ENCODE measurements around the gene GREM2.

Gene GREM2

DNA sequence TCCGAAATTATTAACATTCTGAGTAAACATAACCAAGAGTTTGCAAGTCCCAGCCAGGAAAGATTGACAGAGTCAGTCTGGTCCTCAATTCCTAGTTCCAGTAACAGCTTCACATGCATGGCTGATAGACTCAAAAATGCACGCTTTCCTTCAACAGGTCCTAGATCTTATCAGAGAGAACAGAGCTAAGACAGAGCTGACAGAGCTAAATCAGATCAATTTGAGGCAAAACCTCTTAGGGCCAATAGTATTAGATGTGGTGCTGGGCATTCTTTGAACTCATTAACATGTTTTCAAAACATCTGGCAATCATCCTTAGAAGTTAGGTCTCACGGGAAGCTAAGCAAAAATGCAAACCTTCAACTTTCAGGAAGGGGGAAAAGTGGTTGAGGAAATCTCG is 114.0 kb downstream of the GREM2 start:
- TF ChIP-seq TAF1 (IDR thresholded peaks at IDR 0.05; ENCODE audit: low read depth), result no peak
- TF ChIP-seq EGR1 (IDR thresholded peaks at IDR 0.05), result no peak
- TF ChIP-seq RAD21 (IDR thresholded peaks at IDR 0.05; ENCODE audit: low read depth), result no peak
- TF ChIP-seq CEBPB (IDR thresholded peaks at IDR 0.05), result no peak
- no peak for TF ChIP-seq CREB1 (IDR thresholded peaks at IDR 0.05; ENCODE audit: low read depth)
- no peak for TF ChIP-seq FOXM1 (IDR thresholded peaks at IDR 0.05; ENCODE audit: borderline replicate concordance, low read depth)
- TF ChIP-seq TEAD4 (IDR thresholded peaks at IDR 0.05), result no peak
- TF ChIP-seq EP300 (IDR thresholded peaks at IDR 0.05; ENCODE audit: borderline replicate concordance), result no peak

DNA sequence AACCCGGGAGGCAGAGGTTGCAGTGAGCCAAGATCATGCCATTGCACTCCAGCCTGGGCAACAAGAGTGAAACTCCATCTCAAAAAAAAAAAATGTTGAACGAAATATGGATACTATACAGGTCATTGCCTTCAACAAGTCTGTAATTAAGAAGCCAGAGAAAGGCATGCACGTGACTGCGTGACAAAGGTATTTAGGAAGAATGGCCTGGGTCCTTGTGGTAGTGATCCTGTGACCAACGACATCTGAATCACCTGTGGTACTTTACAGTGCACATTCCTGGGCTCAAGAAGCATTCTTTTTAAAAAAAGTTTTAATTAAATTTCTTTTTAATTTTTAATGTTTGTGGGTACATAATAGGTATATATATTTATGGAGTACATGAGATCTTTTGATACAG is 115.0 kb downstream of the GREM2 start:
- TF ChIP-seq ZBTB7A (IDR thresholded peaks at IDR 0.05; ENCODE audit: low read depth), result no peak
- TF ChIP-seq, protein P1, sequence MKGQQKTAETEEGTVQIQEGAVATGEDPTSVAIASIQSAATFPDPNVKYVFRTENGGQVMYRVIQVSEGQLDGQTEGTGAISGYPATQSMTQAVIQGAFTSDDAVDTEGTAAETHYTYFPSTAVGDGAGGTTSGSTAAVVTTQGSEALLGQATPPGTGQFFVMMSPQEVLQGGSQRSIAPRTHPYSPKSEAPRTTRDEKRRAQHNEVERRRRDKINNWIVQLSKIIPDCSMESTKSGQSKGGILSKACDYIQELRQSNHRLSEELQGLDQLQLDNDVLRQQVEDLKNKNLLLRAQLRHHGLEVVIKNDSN (IDR thresholded peaks at IDR 0.05), result no peak
- TF ChIP-seq FOXM1 (IDR thresholded peaks at IDR 0.05; ENCODE audit: borderline replicate concordance, low read depth), result no peak
- TF ChIP-seq, protein P2, sequence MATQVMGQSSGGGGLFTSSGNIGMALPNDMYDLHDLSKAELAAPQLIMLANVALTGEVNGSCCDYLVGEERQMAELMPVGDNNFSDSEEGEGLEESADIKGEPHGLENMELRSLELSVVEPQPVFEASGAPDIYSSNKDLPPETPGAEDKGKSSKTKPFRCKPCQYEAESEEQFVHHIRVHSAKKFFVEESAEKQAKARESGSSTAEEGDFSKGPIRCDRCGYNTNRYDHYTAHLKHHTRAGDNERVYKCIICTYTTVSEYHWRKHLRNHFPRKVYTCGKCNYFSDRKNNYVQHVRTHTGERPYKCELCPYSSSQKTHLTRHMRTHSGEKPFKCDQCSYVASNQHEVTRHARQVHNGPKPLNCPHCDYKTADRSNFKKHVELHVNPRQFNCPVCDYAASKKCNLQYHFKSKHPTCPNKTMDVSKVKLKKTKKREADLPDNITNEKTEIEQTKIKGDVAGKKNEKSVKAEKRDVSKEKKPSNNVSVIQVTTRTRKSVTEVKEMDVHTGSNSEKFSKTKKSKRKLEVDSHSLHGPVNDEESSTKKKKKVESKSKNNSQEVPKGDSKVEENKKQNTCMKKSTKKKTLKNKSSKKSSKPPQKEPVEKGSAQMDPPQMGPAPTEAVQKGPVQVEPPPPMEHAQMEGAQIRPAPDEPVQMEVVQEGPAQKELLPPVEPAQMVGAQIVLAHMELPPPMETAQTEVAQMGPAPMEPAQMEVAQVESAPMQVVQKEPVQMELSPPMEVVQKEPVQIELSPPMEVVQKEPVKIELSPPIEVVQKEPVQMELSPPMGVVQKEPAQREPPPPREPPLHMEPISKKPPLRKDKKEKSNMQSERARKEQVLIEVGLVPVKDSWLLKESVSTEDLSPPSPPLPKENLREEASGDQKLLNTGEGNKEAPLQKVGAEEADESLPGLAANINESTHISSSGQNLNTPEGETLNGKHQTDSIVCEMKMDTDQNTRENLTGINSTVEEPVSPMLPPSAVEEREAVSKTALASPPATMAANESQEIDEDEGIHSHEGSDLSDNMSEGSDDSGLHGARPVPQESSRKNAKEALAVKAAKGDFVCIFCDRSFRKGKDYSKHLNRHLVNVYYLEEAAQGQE (IDR thresholded peaks at IDR 0.05; ENCODE audit: low read depth), result no peak
- no peak for TF ChIP-seq CREB1 (IDR thresholded peaks at IDR 0.05; ENCODE audit: low read depth)
- TF ChIP-seq, protein P3, sequence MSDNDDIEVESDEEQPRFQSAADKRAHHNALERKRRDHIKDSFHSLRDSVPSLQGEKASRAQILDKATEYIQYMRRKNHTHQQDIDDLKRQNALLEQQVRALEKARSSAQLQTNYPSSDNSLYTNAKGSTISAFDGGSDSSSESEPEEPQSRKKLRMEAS (IDR thresholded peaks at IDR 0.05), result no peak
- TF ChIP-seq NFIC (IDR thresholded peaks at IDR 0.05), result no peak
- TF ChIP-seq YY1 (IDR thresholded peaks at IDR 0.05; ENCODE audit: low read depth), result no peak
- no peak for TF ChIP-seq TEAD4 (IDR thresholded peaks at IDR 0.05)
- TF ChIP-seq RAD21 (IDR thresholded peaks at IDR 0.05; ENCODE audit: low read depth), result no peak
- TF ChIP-seq TAF1 (IDR thresholded peaks at IDR 0.05; ENCODE audit: low read depth), result no peak
- no peak for TF ChIP-seq EGR1 (IDR thresholded peaks at IDR 0.05)
- no peak for TF ChIP-seq TCF12 (IDR thresholded peaks at IDR 0.05; ENCODE audit: low read depth)
- no peak for TF ChIP-seq EP300 (IDR thresholded peaks at IDR 0.05; ENCODE audit: borderline replicate concordance)
- TF ChIP-seq CEBPB (IDR thresholded peaks at IDR 0.05), result no peak

DNA sequence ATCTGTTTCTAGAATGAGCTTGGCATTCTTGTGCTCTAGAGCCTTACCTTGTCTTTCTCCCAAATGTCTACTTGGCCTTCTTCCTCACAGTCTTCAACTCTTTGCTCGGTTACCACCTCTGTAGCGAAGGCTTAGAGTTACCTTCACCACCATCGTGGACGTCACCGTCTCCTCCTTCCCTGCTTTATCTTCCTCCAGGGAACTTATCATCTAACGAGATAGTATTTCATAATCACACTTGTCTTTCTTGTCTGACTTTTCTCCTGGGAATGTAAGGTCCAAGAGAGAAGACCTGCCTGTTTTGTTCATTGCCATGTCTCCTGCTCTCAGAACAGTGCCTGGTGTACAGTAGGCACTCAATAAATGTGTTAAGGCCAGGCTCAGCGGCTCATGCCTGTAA is 115.6 kb downstream of the GREM2 start:
- no peak for TF ChIP-seq TAF1 (IDR thresholded peaks at IDR 0.05; ENCODE audit: low read depth)
- TF ChIP-seq, protein P2 (IDR thresholded peaks at IDR 0.05; ENCODE audit: low read depth), result no peak
- TF ChIP-seq RAD21 (IDR thresholded peaks at IDR 0.05; ENCODE audit: low read depth), result no peak
- TF ChIP-seq, protein P1 (IDR thresholded peaks at IDR 0.05), result no peak
- TF ChIP-seq EGR1 (IDR thresholded peaks at IDR 0.05), result no peak
- TF ChIP-seq TEAD4 (IDR thresholded peaks at IDR 0.05), result no peak
- no peak for TF ChIP-seq YY1 (IDR thresholded peaks at IDR 0.05; ENCODE audit: low read depth)
- no peak for TF ChIP-seq TCF12 (IDR thresholded peaks at IDR 0.05; ENCODE audit: low read depth)
- no peak for TF ChIP-seq ZBTB7A (IDR thresholded peaks at IDR 0.05; ENCODE audit: low read depth)
- TF ChIP-seq NFIC (IDR thresholded peaks at IDR 0.05), result no peak
- no peak for TF ChIP-seq CEBPB (IDR thresholded peaks at IDR 0.05)
- TF ChIP-seq EP300 (IDR thresholded peaks at IDR 0.05; ENCODE audit: borderline replicate concordance), result no peak
- no peak for TF ChIP-seq FOXM1 (IDR thresholded peaks at IDR 0.05; ENCODE audit: borderline replicate concordance, low read depth)
- no peak for TF ChIP-seq CREB1 (IDR thresholded peaks at IDR 0.05; ENCODE audit: low read depth)
- TF ChIP-seq, protein P3 (IDR thresholded peaks at IDR 0.05), result no peak

DNA sequence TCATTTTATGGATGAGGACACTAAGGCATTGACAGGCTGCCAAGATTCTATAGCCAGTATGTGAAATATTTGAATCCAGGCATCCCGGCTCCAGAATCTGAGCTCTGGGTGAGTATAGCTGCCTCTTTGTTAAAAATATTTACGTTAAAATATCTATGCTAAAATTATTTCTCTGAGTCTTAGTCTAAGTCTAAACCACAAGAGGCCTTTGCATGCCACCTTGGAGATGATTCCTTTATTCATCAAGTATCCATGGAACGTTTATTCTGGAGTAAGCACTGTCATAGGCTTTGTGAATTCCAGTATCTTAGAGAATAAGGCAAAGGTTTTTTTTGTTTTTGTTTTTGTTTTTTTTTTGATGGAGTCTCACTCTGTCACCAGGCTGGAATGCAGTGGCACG is 116.4 kb downstream of the GREM2 start:
- TF ChIP-seq NFIC (IDR thresholded peaks at IDR 0.05) (no peak), ZBTB7A (IDR thresholded peaks at IDR 0.05; ENCODE audit: low read depth) (no peak), FOXM1 (IDR thresholded peaks at IDR 0.05; ENCODE audit: borderline replicate concordance, low read depth) (no peak), EGR1 (IDR thresholded peaks at IDR 0.05) (no peak), TEAD4 (IDR thresholded peaks at IDR 0.05) (no peak), RAD21 (IDR thresholded peaks at IDR 0.05; ENCODE audit: low read depth) (no peak), CREB1 (IDR thresholded peaks at IDR 0.05; ENCODE audit: low read depth) (no peak)
- TF ChIP-seq, protein P1 (IDR thresholded peaks at IDR 0.05), result no peak
- TF ChIP-seq, protein P3 (IDR thresholded peaks at IDR 0.05), result no peak

DNA sequence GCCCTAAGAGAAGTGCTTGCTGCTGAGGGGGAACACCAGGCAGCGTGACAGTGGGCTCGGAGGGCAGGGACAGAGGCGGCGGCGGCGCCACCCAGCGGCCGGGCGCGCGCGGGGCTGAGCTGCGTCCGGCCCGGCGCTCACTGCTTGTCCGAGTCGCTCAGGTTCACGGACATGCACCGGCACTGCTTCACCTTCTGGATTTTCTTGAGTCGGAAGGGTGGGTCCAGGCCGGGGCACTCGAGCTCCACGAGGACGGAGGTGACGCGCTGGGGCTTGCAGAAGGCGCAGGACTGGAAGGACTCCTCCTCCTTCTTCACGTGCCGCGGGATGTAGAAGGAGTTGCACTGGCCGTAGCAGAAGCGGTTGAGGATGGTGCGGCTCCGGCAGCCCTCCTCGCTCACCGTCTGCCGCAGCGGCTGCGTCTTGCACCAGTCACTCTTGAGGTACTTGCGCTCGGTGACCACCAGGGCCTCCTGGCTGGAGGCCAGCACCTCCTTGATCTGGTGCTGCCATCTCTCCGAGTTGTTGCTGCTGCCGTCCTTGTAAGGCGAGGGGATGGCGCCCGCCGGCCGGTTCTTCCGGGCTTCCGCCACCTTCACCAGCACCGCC is 119.0 kb downstream of the GREM2 start:
- TF ChIP-seq TEAD4 (IDR thresholded peaks at IDR 0.05) (no peak), YY1 (IDR thresholded peaks at IDR 0.05; ENCODE audit: low read depth) (no peak), FOXM1 (IDR thresholded peaks at IDR 0.05; ENCODE audit: borderline replicate concordance, low read depth) (no peak)
- TF ChIP-seq, protein P2 (IDR thresholded peaks at IDR 0.05; ENCODE audit: low read depth), result no peak
- TF ChIP-seq, protein P1 (IDR thresholded peaks at IDR 0.05), result no peak
